UCSD-AML1 (cell line): ENCODE results near the gene ZNF468.
A peak's percentile ranks its signal among the peaks of the same experiment; 100 is the strongest.
"Not testable (repeated sequence)": the region's sequence is repeated elsewhere in the genome, so short reads cannot be mapped to it uniquely, and the experiment has no call there.

Experiments used
- DNase-seq: peaks from one replicate; lab custom pipeline; 2025; ENCODE audit not compliant: unreplicated experiment; lab: John Stamatoyannopoulos, UW

ZNF468 gene

DNA sequence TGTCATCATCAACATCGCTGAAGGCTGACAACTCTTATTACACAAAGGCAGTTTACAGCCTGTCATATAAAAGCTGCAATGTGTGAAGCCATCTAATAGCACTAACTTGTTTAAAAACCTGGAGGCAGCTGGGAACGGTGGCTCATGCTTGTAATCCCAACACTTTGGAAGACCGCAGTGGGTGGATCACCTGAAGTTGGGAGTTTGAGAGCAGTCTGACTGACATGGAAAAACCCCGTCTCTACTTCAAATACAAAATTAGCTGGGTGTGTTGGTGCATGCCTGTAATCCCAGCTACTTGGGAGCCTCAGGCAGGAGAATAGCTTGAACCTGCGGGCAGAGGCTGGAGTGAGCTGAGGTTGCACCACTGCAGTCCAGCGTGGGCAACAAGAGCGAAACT is 27.6 kb downstream of the ZNF468 start:
- not testable (repeated sequence) for DNase-seq

DNA sequence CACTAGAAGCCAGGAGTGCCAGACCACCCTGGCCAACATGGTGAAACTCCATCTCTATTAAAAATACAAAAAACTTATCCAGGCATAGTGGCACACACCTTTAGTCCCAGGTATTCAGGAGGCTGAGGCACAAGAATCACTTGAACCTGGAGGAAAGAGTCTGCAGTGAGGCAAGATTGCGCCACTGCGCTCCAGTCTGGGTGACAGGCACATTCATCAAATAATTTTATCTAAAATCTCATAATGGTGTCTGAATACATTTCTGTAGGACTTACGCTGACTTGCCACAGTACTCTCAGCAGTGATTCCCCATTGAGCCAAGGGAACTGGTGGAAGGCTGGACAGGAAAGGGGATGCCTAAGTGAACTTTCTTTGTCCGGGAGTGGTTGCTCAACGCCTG is 31.7 kb downstream of the ZNF468 start:
- no peak for DNase-seq

DNA sequence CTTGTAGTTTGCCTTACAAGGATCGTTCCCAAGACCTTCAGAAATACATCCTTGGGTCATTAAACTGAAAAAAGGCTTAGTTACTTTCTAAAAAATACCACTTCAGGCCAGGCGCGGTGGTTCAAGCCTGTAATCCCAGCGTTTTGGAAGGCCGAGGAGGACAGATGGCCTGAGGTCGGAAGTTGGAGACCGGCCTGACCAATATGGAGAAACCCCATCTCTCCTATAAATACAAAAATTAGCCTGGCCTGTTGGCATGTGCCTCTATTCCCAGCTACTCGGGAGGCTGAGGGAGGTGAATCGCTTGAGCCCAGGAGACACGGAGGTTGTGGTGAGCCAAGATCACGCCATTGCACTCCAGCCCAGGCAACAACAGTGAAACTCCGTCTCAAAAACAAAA is 33.7 kb downstream of the ZNF468 start:
- no peak for DNase-seq

DNA sequence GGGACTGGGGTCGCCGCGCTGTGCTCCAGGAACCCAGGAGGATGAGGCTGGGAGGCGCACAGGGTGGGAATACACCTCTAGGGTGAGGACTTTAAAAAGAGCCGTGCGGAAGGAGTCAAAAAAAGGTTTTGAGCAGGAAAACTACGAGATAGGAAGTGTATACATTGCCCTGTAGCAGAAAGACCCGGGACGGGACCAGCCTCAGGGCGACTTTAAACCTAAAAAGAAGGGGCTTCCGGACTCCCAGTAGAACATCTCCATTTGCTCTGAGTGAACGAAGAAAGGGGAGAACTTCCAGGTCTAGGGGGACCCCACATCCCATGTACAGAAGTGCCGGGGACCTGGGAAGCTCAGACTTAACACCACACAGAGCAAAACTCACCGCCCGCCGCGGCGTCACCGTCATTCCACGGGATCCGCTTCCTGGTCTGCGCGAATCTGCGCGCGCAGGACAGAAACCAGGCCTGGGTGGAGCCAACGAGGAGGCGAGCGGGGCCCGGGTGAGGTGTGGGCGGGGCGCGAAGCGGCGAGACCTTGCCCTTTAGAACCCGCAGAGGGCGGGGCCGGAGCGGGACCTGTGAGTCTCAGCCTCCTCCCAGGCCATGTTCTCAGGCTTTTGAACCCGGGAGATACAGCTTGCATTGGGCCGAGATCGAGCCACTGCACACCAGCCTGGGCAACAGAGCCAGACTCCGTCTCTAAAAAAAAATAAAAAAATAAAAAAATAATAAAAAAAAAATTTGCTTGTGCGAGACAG is 36.0 kb downstream of the ZNF468 start, which contains the start of gene ZNF28:
Gene ZNF28, minus strand, starts transcription at position 430 of the 757 bp plus-strand sequence. CDS start 3,675 bp downstream, outside the sequence.
- DNase-seq, result peak; percentile 71

DNA sequence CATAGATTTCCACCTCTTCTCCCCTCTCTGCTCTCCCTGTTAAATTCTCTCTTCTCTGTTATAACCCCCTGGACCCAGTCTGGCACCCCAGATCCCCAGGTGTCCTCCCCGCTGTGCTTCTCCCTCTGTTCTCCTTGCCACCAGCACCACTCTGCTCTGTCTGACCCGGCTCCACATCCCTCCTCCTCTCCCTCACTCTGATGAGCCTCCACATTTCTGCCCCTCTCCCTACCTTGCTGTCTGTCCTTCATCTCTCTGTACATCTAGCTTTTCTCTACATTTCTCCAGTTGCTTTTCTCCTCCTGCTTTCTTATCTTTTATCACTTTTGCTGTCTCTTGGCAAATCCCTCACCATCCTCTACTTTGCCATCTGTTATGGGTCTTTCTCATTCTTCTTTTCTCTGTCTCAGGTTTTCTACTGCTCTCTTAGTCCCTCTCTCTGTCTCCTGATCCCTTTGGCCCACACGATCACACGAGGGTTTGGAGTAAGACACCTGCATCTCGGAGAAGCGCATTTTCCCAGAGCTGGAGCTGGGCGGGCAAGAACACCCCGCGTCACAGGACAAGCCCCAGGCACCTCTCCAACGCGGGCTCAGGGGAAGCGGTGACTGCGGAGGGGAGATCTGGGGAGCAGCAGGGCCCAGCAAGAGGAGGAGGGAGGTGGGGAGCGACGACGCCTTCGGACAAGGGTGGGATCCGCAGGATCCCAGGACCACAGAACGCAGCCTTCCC is 36.8 kb downstream of the ZNF468 start:
- peak; percentile 22 for DNase-seq

DNA sequence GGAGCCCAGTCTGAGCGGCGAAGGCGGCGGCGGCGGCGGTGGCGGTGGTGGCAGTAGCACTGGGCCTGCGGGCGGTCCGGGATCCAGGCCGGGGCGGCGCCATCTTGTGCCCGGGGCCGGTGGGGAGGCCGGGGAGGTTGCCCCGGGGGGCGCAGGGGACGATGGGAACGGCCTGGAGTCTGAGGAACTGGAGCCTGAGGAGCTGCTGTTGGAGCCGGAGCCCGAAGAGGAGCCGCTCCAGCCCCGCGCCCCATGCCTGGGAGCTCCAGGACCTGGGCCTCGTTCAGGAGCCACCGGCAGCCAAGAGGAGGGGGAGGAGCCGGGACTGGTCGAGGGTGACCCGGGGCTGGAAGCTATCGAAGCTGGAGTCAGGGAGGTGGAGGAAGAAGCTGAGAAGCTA is 47.6 kb downstream of the ZNF468 start:
- no peak for DNase-seq

DNA sequence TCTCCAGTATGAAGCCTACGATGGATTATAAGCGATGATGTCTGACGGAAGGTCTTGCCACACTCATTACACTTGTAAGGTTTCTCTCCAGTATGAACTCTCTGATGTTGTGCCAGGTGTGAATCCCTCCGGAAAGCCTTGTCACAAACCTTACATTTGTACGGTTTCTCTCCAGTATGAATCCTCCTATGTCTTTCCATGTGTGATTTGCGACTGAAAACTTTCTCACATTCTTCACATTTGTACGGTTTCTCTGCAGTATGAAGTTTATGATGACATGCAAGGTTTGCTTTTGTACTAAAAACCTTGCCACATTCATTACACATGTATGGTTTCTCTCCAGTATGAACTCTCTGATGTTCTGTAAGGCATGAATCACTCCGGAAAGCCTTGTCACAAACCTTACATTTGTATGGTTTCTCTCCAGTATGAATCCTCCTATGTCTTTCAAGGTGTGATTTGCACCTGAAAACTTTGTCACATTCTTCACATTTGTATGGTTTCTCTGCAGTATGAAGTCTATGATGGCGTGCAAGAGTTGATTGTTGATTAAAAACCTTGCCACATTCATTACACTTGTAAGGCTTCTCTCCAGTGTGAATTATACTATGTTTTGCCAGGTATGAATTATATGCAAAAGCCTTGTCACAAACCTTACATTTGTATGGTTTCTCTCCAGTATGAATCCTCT is 57.3 kb downstream of the ZNF468 start:
- DNase-seq, result not testable (repeated sequence)

DNA sequence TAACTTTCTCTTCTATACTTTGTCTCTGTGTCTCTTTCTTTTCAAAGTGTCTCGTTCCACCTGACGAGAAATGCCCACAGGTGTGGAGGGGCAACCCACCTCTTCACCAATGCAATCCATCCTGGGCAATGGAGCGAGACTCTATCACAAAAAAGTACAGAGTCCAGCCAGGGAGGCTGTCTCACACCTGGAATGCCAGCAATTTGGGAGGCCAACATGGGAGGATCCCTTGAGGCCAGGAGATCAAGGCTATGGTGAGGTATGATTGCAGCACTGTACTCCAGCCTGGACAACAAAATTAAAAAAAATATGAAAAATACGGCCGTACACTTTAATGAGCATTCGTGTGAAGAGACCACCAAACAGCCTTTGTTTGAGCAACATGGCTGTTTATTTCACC is 68.0 kb downstream of the ZNF468 start:
- DNase-seq, result no peak
